ENCODE measurements around the gene PLXNA4.
"Not testable (repeated sequence)": the region's sequence is repeated elsewhere in the genome, so short reads cannot be mapped to it uniquely, and the experiment has no call there.

The PLXNA4 gene, protein sequence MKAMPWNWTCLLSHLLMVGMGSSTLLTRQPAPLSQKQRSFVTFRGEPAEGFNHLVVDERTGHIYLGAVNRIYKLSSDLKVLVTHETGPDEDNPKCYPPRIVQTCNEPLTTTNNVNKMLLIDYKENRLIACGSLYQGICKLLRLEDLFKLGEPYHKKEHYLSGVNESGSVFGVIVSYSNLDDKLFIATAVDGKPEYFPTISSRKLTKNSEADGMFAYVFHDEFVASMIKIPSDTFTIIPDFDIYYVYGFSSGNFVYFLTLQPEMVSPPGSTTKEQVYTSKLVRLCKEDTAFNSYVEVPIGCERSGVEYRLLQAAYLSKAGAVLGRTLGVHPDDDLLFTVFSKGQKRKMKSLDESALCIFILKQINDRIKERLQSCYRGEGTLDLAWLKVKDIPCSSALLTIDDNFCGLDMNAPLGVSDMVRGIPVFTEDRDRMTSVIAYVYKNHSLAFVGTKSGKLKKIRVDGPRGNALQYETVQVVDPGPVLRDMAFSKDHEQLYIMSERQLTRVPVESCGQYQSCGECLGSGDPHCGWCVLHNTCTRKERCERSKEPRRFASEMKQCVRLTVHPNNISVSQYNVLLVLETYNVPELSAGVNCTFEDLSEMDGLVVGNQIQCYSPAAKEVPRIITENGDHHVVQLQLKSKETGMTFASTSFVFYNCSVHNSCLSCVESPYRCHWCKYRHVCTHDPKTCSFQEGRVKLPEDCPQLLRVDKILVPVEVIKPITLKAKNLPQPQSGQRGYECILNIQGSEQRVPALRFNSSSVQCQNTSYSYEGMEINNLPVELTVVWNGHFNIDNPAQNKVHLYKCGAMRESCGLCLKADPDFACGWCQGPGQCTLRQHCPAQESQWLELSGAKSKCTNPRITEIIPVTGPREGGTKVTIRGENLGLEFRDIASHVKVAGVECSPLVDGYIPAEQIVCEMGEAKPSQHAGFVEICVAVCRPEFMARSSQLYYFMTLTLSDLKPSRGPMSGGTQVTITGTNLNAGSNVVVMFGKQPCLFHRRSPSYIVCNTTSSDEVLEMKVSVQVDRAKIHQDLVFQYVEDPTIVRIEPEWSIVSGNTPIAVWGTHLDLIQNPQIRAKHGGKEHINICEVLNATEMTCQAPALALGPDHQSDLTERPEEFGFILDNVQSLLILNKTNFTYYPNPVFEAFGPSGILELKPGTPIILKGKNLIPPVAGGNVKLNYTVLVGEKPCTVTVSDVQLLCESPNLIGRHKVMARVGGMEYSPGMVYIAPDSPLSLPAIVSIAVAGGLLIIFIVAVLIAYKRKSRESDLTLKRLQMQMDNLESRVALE (N-terminal part only)

DNA sequence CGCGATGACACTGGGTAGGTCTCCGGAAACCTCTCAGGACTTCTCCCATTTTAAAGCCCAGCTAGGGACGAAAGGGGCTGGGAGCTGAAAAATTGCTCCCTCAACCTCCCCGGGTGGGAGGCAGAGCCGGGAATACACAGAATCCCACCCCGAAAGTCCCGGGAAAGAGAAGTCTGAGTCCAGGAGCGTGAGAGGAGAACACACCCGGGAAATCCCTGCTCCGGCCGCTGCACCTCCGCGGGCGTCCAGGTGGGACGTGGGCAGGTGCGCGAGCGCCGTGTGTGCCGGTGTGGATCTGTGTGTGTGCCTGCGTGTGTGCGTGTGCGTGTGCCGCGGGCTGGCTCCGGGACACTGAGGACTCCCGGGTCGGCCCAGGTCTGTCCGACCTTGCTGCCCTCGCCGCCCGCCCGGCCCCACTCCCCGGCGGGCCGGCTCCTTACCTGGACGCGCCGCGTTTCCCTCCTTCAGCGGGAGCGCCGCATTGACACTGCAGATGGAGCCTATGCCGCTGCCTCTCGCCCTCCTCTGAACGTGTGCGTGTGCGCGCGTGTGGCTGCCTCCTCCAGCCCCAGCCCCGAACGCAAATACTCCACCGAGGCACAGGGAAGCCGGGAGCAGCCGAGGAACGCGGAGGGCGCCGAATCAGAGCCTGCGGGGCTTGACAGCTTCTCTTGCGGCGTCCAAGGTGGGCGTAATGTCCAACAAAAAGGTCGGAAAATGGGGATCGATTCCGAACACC, at the start of gene PLXNA4:
Gene PLXNA4, minus strand, starts transcription at position 489 of the 739 bp plus-strand sequence. CDS start 67,777 bp downstream, outside the sequence.
- no peak for DNase-seq

DNA sequence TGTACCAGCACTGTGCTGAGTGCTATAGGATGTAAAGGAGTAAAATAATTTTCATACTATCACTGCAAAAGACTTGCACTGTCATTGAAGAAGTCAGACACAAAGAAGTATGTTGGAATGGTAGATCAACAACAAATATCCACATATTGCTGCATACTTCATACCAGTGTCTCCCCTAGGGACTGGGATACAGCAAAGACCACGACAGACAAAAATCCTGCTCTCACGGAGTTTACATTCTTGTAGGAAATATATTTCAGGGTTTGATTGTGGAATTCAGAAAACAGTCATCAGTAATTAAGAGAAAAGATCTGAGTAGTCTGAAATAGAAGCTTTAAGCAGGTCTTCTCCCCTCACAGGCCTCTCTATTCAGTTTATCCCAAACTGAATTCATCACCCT, 49.4 kb upstream of the PLXNA4 start:
- DNase-seq, result no peak

DNA sequence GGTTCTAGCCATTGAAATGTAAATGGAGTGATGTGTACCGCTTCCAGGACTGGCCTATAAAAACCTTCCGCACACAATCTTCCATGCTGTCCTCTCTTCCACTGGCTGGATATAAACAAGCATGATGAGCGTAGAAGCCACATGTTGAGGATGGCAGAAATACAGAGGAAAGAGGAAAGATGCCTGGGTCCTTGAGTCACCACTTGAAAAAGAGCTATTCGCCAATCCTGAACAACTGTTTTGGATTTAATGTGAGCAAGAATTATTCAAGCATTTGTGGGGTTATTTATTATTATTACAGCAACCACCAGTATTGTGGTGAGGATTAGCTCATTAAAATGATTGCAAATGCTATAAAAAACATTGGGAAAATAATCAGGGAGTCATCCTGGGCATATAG, 45.8 kb upstream of the PLXNA4 start:
- no peak for DNase-seq

DNA sequence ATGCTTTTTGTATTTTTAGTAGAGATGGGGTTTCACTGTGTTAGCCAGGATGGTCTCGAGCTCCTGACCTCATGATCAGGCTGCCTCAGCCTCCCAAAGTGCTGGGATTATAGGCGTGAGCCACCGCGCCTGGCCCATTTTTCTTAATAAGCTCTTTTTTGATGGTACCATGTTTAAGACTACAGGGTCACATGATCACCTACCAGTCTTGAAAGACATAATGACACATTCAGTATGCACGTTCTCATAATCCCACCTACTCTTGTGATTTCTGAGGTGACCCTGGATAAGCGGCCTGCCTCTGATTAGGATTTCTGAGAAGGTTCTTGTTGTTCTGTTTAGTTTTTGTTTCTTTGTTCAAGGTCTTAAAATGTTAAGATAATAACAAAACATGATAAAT, 43.7 kb upstream of the PLXNA4 start:
- DNase-seq, result no peak

DNA sequence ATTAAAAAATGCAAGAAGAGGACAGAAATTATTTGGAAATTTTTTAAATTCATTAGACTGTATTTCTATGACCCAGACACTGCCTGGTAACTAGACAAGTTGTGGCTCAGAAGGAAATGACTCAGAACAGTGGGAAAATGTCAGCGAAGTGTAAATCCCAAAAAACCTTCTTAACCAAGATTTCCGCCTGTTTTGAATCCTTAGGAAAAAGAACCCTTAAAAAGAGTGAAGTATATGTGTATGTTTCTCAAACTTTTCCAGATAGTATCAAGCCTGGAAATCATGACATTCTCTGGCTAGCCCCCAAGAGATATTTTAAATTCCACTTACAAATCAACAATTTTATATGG, 42.7 kb upstream of the PLXNA4 start:
- DNase-seq, result no peak

DNA sequence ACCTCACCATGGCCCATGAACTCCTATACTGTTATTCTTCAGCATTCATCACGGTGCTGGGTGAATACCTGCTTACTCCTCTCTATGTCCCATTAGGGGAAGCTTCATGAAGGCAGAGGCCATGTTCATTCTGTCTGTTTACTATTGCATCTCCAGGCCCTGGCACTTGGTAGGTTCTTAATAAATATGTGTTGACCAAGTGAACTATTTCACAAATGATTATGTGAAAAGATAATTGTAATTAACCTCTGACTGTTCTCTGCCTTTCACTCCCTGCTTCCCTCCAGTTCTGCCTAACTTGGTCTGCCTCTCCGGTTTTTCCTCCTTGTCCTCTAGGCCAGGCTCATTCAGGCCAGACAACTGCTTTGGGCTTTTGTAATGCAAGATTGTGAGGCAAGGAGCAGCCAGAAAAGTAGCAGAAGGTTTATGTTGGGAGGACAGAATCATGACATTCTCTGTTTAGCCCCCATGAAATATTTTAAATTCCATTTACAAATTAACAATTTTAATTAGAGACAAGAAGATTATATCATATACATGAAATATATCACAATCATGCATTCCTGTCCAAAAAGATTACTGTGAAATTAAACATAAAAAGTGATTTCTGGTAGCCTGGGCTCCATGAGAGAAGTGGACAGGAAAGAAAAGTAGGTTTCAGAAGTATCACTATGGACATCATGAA, 42.1 kb upstream of the PLXNA4 start:
- DNase-seq, result no peak

DNA sequence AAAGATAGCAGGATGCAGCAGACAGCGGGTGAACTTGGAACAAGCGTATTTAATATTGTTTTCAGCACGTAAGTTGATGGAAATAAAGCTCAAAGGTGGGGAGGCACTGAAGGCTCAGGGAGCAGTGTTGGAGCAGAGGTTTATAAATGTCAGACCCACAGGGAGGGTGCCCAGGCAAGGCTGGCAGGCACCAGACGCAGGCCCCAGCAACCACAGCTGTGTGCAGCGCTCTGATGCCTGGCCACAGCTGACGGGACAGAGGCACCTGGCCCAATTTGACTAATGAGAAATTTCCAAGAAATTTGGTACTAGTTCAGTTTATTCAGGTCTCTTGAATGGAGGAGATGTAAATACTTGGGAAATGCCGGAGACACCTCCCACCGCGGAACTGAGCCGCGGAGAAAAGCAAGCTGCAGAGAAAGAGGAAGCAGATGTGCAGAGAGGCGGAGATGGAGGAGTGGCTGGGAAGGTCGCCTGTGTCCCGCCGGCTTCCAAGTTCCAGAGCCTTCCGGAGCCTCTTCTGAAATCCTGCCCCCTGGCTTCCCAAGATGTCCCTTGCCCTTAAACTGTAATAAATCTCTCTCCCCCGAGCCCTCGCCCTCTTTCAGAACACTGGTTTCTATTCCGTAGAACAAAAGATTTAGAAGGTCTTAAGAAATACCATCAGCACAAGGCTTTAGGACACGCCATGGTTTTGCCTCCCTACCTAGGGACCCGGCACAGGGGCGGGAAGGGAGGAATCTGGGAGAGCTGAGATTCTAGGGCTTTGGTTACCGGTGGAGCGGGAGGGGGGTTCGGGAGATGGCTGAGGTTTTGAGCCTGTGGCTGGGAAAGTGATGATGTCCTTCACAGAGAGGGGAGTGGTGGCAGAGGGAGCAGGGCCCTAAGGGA, 38.4 kb upstream of the PLXNA4 start:
- no peak for DNase-seq

DNA sequence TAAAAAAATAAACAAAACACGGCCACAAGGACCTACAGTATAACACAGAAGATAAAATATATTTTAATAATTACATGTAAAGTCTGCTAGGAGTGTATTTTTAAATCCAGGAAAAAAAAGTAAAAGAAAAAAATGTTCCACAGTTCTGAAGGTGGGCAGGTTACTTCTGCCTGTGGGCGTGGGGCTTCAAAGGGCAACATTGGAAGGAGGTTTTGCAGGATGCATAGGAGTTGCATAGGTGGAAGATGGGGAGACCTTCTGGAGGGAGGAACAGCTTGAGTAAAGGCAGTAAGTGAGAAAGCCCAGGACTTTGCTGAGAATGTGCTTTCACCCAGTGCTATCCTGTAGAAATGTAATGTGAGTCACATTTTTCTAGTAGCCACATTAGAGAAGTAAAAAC, 37.5 kb upstream of the PLXNA4 start:
- no peak for DNase-seq

DNA sequence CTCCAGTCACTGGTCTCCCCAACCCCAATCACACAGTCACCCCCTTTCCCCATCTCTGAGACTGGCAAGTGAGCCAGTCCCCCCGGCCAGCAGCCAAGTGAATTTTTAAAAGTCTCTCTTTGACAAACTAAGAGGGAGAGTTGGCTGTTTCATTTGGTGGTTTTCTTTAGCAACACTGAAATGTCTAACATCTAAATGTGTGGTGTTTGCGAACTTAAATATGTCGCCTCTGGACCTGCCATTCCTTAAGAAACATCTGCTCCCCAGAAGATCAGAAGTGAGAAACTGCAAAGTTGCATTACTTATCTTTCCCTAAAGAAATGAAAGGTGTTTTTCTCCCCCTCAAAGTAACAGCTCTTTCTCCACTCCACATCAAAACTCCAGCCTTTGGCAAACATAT, 34.7 kb upstream of the PLXNA4 start:
- no peak for DNase-seq

DNA sequence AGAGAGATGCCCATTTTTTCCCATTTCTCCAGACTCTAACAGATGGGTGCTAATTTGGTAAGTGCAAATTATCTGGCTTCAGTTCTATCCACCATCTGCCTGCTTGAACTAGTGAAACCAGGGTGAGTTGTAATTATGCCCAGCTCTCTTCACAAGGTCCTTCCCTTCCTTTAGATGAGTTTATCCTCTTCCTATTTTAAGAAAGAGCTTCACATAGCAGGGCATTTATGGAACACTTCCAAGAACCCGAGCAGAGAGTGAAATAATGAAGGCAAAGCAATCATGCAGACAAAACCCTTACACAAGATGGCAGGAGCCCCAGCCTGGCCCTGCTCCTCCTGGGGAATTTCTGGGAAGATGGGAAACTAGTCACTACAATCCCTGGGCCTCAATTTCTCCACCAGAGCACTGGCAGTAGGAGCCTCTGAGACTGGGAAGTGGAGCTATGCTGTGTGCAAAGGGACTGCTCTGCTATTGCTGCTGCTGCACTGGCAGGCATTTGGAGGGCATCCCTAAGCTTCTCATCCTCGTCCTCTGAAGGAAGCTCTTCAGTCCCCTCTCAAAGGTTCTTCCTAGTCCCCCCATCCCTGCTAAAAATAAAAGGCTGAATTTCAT, 33.7 kb upstream of the PLXNA4 start:
- no peak for DNase-seq

DNA sequence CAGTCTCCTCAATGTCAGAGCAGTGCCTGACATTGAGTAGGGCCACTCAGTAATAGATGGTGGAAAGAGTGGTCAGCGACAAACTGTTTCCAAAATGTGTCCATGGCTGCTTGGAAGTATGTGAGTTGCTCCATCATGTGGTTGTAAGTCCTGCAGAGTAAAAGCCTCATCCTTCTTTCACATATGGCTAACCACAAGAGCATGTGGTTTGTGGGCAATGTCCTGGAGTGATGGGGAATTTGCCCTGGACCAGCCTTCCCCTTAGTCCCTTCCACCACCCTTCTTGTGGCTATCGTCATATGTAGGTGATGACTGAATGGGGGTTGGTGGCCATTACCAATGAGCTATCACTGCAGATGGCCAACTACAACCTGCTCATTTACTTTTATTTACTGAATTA, 33.0 kb upstream of the PLXNA4 start:
- DNase-seq, result no peak

DNA sequence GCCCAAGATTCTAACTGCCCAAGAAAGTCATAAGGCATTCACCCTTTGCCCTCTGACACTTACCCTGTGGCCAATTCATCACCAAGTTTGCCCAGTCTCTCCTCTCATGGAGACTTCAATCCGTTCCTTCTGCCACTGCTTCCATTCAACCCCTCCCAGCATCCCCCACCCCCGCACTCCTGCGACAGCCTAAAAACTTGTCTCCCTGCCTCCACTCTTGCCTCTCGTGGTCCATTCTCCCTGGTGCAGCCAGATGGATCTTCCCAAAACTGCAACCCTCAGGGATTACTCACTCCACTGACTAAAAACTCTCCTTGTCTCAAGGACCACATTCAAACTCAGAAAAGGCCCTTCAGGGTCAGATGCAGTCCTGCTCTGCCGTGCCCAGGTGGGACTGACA, 32.3 kb upstream of the PLXNA4 start:
- no peak for DNase-seq

DNA sequence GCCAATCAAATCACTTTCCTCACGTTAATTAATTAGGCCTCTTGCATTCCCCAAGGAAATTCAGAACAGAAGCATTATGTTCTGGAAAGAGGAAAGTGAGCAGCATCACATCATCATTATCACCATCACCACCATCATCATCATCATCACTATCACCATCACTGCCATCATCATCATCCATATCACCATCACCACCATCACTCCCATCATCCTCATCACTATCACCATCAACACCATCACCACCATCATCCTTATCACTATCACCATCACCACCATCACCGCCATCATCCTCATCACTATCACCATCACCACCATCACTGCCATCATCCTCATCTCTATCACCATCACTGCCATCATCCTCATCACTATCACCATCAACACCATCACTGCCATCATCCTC, 31.4 kb upstream of the PLXNA4 start:
- DNase-seq, result no peak

DNA sequence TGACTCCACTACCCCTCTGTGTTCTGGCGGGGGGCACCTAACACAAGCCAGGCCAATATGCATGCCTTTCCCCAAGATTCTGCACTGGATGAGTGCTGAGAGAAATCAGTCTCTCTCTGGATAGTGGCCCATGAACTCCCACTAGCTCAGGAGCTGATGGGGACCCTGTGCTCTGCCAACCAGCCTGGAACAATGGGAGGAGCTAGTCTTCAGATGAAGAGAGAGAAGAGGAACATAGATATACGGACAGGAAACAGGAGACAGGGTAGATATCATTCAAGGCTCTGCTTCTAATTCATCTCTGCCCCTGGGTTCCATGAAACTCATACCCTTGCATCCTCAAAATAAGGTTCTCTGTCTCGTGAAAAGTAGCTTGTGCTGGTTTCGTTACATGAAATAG, 27.9 kb upstream of the PLXNA4 start:
- no peak for DNase-seq

DNA sequence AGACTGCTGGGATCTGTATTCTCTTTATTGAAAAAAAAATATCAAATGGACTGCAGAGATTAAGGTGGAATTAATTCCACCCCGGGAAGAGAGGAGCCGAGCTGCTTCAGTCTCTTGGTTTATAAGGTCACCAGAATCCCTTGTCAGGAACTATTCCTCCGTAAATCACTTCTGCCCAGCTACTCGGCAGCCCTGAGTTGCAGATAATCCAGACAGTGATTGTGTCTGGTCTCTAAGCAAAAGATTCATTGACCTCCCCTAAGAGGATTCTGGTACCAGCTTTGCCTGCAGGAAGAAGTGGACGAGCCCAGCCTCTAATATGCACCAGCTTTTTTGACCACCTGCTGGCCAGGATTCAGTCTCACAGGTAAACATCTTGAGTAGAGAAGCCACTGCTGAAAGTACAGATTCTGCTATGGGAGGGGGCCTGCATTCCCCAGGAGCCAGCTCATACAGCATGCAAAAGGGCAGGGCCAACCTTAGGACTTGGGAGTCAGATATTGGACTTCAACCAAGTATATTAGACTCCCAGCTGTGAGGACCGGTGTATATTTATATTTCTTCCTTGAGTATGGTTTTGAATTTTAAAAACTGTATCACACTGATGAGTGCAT, 27.1 kb upstream of the PLXNA4 start:
- no peak for DNase-seq

DNA sequence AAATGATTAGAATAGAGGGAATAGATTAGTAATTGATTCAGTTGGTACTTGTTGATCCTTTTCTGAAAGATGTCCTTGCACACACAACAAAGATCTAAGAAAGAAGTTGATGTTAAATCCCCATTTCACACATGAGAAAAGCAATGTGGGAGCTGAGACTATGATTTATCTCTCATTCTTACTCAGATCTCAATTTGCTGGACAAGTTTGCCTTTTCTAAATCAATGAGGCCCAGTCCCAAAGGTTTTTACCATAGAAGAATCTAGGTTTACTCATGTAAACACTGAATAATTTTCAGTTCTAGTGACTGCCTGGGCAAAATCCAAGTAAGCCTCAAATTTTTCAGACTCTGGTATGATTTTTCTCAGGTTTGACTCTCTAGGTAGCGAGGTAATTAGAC, 25.5 kb upstream of the PLXNA4 start:
- DNase-seq, result no peak

DNA sequence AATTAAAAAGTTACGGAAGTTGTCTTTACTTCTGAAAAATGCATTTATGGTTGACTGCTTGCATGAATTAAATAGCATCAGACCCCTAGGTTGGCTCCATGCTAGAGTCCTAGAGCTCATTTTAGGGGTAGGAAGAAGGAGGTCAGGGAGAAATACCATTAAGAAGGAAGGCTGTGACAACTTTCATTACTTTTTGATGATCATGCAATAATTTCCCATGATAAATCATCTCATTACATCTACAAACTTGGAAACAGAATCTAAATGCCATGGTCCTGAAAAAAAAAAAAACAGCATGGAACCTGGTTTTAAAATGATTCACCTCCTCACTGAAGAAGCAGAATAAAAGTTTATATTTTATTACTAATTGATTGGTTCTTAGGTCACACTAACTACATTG, 20.3 kb upstream of the PLXNA4 start:
- no peak for DNase-seq

DNA sequence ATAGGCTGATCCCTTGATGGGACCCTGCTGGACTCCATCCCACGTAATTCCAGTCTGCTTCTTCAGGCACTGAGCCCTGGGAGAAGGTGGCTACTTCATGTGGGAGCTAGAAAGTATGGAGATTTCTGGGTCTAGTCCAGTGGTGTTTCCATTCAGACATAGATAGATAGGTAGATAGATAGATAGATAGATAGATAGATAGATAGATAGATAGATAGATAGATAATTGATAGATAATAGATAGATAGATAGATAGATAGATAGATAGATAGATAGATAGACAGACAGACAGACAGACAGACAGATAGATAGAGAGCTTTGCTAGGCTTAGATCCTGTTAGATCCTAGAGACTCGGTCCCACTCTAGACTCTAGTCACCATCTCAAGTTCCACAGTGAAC, 18.5 kb upstream of the PLXNA4 start:
- not testable (repeated sequence) for DNase-seq

DNA sequence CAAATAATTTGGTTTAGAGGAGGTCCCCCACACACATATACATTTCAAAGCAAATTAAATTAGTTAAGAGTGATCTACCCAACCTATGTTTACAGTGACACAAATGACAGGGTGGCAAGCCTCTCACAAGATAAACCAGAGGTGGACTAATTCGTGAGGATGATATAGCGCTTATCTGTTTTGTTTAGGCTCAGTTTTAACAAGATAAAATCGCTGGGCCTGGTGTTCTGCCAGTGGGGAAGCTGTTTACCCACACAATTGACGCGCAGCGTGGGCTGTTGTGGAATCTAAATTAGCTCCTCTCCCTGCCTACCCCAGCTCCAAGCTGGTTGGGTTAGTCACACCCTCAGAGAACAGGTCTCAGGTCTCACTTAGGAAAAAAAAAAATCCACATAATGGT, 16.7 kb upstream of the PLXNA4 start:
- DNase-seq, result no peak
